Adrenal gland (tissue), 5 donors: ENCODE data around the gene PDCD10.

ENCODE experiments used
- POLR2A ChIP-seq, 2 donors: fragments of 450-650 bp; IDR thresholded peaks; one replicate each; pipeline ENCODE4 v1.6.1; 2017; ENCODE audit warnings: antibody characterized with exemption in 2 of 2, mild to moderate bottlenecking in 2 of 2, moderate library complexity in 1 of 2
- TF ChIP-seq, protein P1 (sequence below), 6 experiments: fragments of 450-650 bp in 4 of 6; fragments of 200-600 bp in 2 of 6; sonication (generic) in 1 of 6; IDR thresholded peaks; 1 replicate in 5 of 6; 2 replicates in 1 of 6; pipeline versions ENCODE4 v1.5.1 to v1.8.0; 2016 to 2021; ENCODE audit warnings: antibody characterized with exemption in 6 of 6, mild to moderate bottlenecking in 2 of 6, moderate library complexity in 1 of 6
- donor health status: DM: no; HTN: no; CAD: no.

DNA sequence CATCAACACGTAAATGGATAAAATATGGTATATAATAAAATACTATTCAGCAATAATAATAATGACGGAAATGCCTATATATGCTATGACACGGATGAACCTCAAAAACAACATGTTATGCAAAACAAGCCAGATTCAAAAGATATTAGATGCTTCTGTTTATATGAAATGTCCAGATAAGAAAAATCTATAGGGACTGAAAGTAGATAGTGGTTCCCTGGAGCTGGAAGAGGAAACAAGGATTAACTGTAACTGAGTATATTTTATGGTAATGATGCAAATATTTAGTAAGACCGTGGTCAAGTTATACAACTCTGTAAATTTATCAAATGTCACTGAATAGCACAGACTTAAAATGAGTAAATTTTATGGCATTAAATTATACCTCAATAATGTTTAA lies 55.2 kb downstream of the PDCD10 start:
- TF ChIP-seq, protein P1, sequence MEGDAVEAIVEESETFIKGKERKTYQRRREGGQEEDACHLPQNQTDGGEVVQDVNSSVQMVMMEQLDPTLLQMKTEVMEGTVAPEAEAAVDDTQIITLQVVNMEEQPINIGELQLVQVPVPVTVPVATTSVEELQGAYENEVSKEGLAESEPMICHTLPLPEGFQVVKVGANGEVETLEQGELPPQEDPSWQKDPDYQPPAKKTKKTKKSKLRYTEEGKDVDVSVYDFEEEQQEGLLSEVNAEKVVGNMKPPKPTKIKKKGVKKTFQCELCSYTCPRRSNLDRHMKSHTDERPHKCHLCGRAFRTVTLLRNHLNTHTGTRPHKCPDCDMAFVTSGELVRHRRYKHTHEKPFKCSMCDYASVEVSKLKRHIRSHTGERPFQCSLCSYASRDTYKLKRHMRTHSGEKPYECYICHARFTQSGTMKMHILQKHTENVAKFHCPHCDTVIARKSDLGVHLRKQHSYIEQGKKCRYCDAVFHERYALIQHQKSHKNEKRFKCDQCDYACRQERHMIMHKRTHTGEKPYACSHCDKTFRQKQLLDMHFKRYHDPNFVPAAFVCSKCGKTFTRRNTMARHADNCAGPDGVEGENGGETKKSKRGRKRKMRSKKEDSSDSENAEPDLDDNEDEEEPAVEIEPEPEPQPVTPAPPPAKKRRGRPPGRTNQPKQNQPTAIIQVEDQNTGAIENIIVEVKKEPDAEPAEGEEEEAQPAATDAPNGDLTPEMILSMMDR (IDR thresholded peaks at IDR 0.05) = no peak
- no peak for TF ChIP-seq POLR2A (IDR thresholded peaks at IDR 0.05)
